Colonic mucosa (tissue), 4 donors: Measurements from ENCODE around the gene COL2A1. TPM values are rescaled to one million over a fixed set of nuclear protein-coding genes. Genes with fewer than 3 reads are reported as not detected.

Source experiments
- DNase-seq: peaks from one replicate; pipeline ENCODE4 v3.0.0-alpha.2; 2020
- H3K27ac ChIP-seq: fragments of 200-600 bp; one replicate; pipeline ENCODE4 v1.8.0; 2021
- H3K27me3 ChIP-seq: fragments of 200-600 bp; one replicate; pipeline ENCODE4 v1.8.0; 2021
- H3K36me3 ChIP-seq: fragments of 200-600 bp; one replicate; pipeline ENCODE4 v1.8.0; 2021
- H3K4me1 ChIP-seq: fragments of 200-600 bp; one replicate; pipeline ENCODE4 v1.8.0; 2021; ENCODE audit warnings: mild to moderate bottlenecking
- H3K4me3 ChIP-seq: fragments of 200-600 bp; one replicate; pipeline ENCODE4 v1.8.0; 2021
- H3K9ac ChIP-seq, 2 donors: one replicate each; pipeline ENCODE4 v1.7.0; 2013; ENCODE audit warnings: control low read depth in 2 of 2, low read depth in 2 of 2, low read length in 2 of 2
- H3K9me3 ChIP-seq: fragments of 200-600 bp; one replicate; pipeline ENCODE4 v1.8.0; 2021
- CTCF ChIP-seq: fragments of 200-600 bp; IDR thresholded peaks from one replicate; pipeline ENCODE4 v1.8.0; 2022; ENCODE audit warnings: antibody characterized with exemption, mild to moderate bottlenecking
- intact Hi-C: fragments of 100-400 bp; cut with DNase I; formaldehyde crosslinking; loops from one replicate; pipeline ENCODE4 v1.14.1; 2022
- total RNA-seq, 2 donors: library from RNA; stranded (reverse); fragmentation: NEBNext Ultra II Directional in 1 of 2; extraction: Animal tissue kit (Norgen Biotek cat#: 25700) in 1 of 2; gene quantifications; one replicate each; pipeline ENCODE4 v1.2.1, GENCODE V29; 2021
- donor health status: healthy.
- donor health status: DM: no; HTN: no; CAD: no.
- donor health status: DM: no; HTN: no; CAD: no.

COL2A1 gene
- total RNA-seq, 2 donors from 2014 or later = 1.1 to 1.3 TPM

- H3K9ac ChIP-seq = no peak overlapping the region
- H3K27me3 ChIP-seq = no peaks in the 10 kb centered on the region
- H3K36me3 ChIP-seq = no peaks in the 10 kb centered on the region
- TF ChIP-seq CTCF = no peak
- DNase-seq = no peak
- no peak overlapping the region for H3K4me3 ChIP-seq
- intact Hi-C loops = no loop called here
- no peak overlapping the region for H3K27ac ChIP-seq
- no peaks in the 10 kb centered on the region for H3K4me1 ChIP-seq
- no peaks in the 10 kb centered on the region for H3K9me3 ChIP-seq
These were observed 25.4 kb upstream of the COL2A1 start for GRCh38 chr12:48029491-48030172.

- H3K36me3 ChIP-seq = no peaks in the 10 kb centered on the region
- H3K9me3 ChIP-seq = no peaks in the 10 kb centered on the region
- DNase-seq = no peak
- H3K4me1 ChIP-seq = no peaks in the 10 kb centered on the region
- no peak overlapping the region for H3K9ac ChIP-seq
- no peak overlapping the region for H3K4me3 ChIP-seq
- no peaks in the 10 kb centered on the region for H3K27me3 ChIP-seq
- intact Hi-C loops = no loop called here
- H3K27ac ChIP-seq = no peak overlapping the region
- no peak for TF ChIP-seq CTCF
These were observed 24.5 kb upstream of the COL2A1 start for GRCh38 chr12:48028541-48029431.

GRCh38 chr12:48027183-48028002, 23.1 kb upstream of the COL2A1 start:
- Histone ChIP-seq H3K9ac (no peak overlapping the region), H3K27me3 (no peaks in the 10 kb centered on the region), H3K27ac (no peak overlapping the region), H3K9me3 (no peaks in the 10 kb centered on the region), H3K4me3 (no peak overlapping the region), H3K4me1 (no peaks in the 10 kb centered on the region), H3K36me3 (no peaks in the 10 kb centered on the region)
- DNase-seq = no peak
- intact Hi-C loops = no loop called here
- TF ChIP-seq CTCF = no peak

GRCh38 chr12:48026060-48026827, 22.0 kb upstream of the COL2A1 start:
- H3K9me3 ChIP-seq = no peaks in the 10 kb centered on the region
- TF ChIP-seq CTCF = no peak
- H3K9ac ChIP-seq = no peak overlapping the region
- H3K36me3 ChIP-seq = no peaks in the 10 kb centered on the region
- DNase-seq = no peak
- intact Hi-C loops = no loop called here
- H3K4me1 ChIP-seq = no peaks in the 10 kb centered on the region
- H3K27ac ChIP-seq = no peak overlapping the region
- H3K4me3 ChIP-seq = no peak overlapping the region
- H3K27me3 ChIP-seq = no peaks in the 10 kb centered on the region

- intact Hi-C loops = no loop called here
- H3K36me3 ChIP-seq = no peaks in the 10 kb centered on the region
- H3K9ac ChIP-seq = no peak overlapping the region
- H3K27me3 ChIP-seq = no peaks in the 10 kb centered on the region
- no peak overlapping the region for H3K27ac ChIP-seq
- H3K4me1 ChIP-seq = no peaks in the 10 kb centered on the region
- no peak for TF ChIP-seq CTCF
- no peaks in the 10 kb centered on the region for H3K9me3 ChIP-seq
- no peak for DNase-seq
- H3K4me3 ChIP-seq = no peak overlapping the region
These were observed 21.0 kb upstream of the COL2A1 start for GRCh38 chr12:48025281-48025680.
